SK-N-SH (cell line): Measurements from ENCODE around the gene EVL. TPM values are rescaled to one million over a fixed set of nuclear protein-coding genes. Genes with fewer than 3 reads are reported as not detected.
A peak's percentile ranks its signal among the peaks of the same experiment; 100 is the strongest.

Experiments
- CTCF ChIA-PET: fragments of 300-600, 350-600 bp; formaldehyde crosslinking; extraction: SDS; loops from one replicate; lab custom pipeline; 2021; lab: Yijun Ruan, JAX
- POLR2A ChIA-PET: fragments of 350-600 bp; sonication (Branson Sonifier 250); formaldehyde crosslinking; extraction: SDS; loops from one replicate; lab custom pipeline; 2020; ENCODE audit warnings: antibody characterized with exemption, inconsistent platforms; lab: Yijun Ruan, JAX
- DNase-seq: peaks from one replicate; pipeline ENCODE4 v3.0.0; 2012
- H2AFZ ChIP-seq: fragments of 200-600 bp; sonication (generic); 2 replicates; pipeline ENCODE4 v1.8.1; 2016; ENCODE audit warnings: antibody characterized with exemption, mild to moderate bottlenecking, low read depth
- H3F3A ChIP-seq: fragments of 200-600 bp; sonication (generic); replicated peaks from 2 replicates; pipeline ENCODE3; 2016; ENCODE audit warnings: antibody characterized with exemption, mild to moderate bottlenecking; ENCODE audit not compliant: insufficient read depth
- H3K27ac ChIP-seq, 2 experiments: fragments of 200-500 bp in 1 of 2; fragments of 200-600 bp in 1 of 2; sonication (Bioruptor generic) in 1 of 2; sonication (generic), shearing (Covaris generic) in 1 of 2; 2 replicates each; pipeline versions ENCODE4 v1.5.1 to v1.6.1; 2014 to 2016; ENCODE audit warnings: low read depth in 2 of 2, inconsistent platforms in 1 of 2, low read length in 1 of 2, mild to moderate bottlenecking in 1 of 2, mixed read lengths in 1 of 2
- H3K27me3 ChIP-seq: fragments of 200-600 bp; sonication (generic), shearing (Covaris generic); 2 replicates; pipeline ENCODE4 v1.6.1; 2016; ENCODE audit warnings: mixed run types; ENCODE audit not compliant: insufficient read depth
- H3K36me3 ChIP-seq, 2 experiments: fragments of 200-500 bp in 1 of 2; fragments of 200-600 bp in 1 of 2; sonication (Bioruptor generic) in 1 of 2; sonication (generic) in 1 of 2; replicated peaks in 1 of 2; 2 replicates each; pipeline versions ENCODE3 to v1.5.1; 2014 to 2016; ENCODE audit warnings: low read length in 1 of 2, mild to moderate bottlenecking in 1 of 2; ENCODE audit not compliant: insufficient read depth in 2 of 2, control insufficient read depth in 1 of 2
- H3K4me1 ChIP-seq, 2 experiments: fragments of 200-500 bp in 1 of 2; fragments of 200-600 bp in 1 of 2; sonication (Bioruptor generic) in 1 of 2; sonication (generic), shearing (Covaris generic) in 1 of 2; 2 replicates each; pipeline versions ENCODE4 v1.5.1 to v1.6.1; 2014 to 2016; ENCODE audit warnings: low read depth in 1 of 2, low read length in 1 of 2, mixed run types in 1 of 2; ENCODE audit not compliant: insufficient read depth in 2 of 2, control insufficient read depth in 1 of 2
- H3K4me2 ChIP-seq: fragments of 200-600 bp; sonication (generic), shearing (Covaris generic); 2 replicates; pipeline ENCODE4 v1.6.1; 2017; ENCODE audit warnings: mixed run types
- H3K4me3 ChIP-seq, 2 experiments: fragments of 200-500 bp in 1 of 2; fragments of 200-600 bp in 1 of 2; sonication (Bioruptor generic) in 1 of 2; sonication (generic), shearing (Covaris generic) in 1 of 2; 2 replicates each; pipeline versions ENCODE4 v1.5.1 to v1.8.1; 2014 to 2016; ENCODE audit warnings: low read depth in 2 of 2, inconsistent platforms in 1 of 2, low read length in 1 of 2, mild to moderate bottlenecking in 1 of 2, mixed read lengths in 1 of 2, moderate library complexity in 1 of 2
- H3K79me2 ChIP-seq: fragments of 200-600 bp; sonication (generic); 2 replicates; pipeline ENCODE4 v1.8.1; 2017; ENCODE audit warnings: mild to moderate bottlenecking; ENCODE audit not compliant: insufficient read depth
- H3K9ac ChIP-seq: fragments of 200-600 bp; sonication (generic); 2 replicates; pipeline ENCODE4 v1.6.1; 2017; ENCODE audit warnings: mixed run types
- H3K9me2 ChIP-seq: fragments of 200-600 bp; sonication (generic); 2 replicates; pipeline ENCODE4 v1.6.1; 2017; ENCODE audit warnings: mixed run types
- H3K9me3 ChIP-seq: fragments of 200-600 bp; sonication (generic); 2 replicates; pipeline ENCODE4 v1.6.1; 2017; ENCODE audit warnings: mixed run types, mild to moderate bottlenecking, moderate library complexity
- H4K20me1 ChIP-seq: fragments of 200-600 bp; sonication (generic); 2 replicates; pipeline ENCODE4 v1.6.1; 2017; ENCODE audit warnings: mild to moderate bottlenecking, mixed run types; ENCODE audit not compliant: insufficient read depth
- ELF1 ChIP-seq: IDR thresholded peaks from 2 replicates; pipeline ENCODE4 v1.4.0; 2012
- NFIC ChIP-seq: IDR thresholded peaks from 2 replicates; pipeline ENCODE4 v1.4.0; 2012; ENCODE audit warnings: borderline replicate concordance
- RAD21 ChIP-seq: IDR thresholded peaks from 2 replicates; pipeline ENCODE4 v1.6.1; 2012; ENCODE audit warnings: mild to moderate bottlenecking, low read length
- SMC3 ChIP-seq: IDR thresholded peaks from 2 replicates; pipeline ENCODE4 v1.6.1; 2012; ENCODE audit warnings: low read depth, low read length, improper control_type of control experiment
- USF1 ChIP-seq: IDR thresholded peaks from 2 replicates; pipeline ENCODE4 v1.4.0; 2012; ENCODE audit warnings: low read depth, borderline replicate concordance
- WGBS: methylation state at CpG from one replicate; pipeline ENCODE4 v1.1.6; 2017; ENCODE audit warnings: low lambda C conversion rate; 5-methylcytosine and 5-hydroxymethylcytosine counted together
- polyA plus RNA-seq, 3 experiments: library from polyadenylated mRNA; depleted of rRNA; stranded (reverse); fragments of >200 nt; gene quantifications; 2 replicates each; pipeline ENCODE4 v1.2.3, GENCODE V29; 2012
- TF ChIP-seq, protein P1 (sequence below): fragments of 150-350 bp; IDR thresholded peaks from 2 replicates; pipeline ENCODE4 v1.6.1; 2017; ENCODE audit warnings: antibody characterized with exemption, low read length, low read depth, borderline replicate concordance
- TF ChIP-seq, protein P2 (sequence below): fragments of 200-600 bp; sonication (generic); IDR thresholded peaks from 2 replicates; pipeline ENCODE4 v1.6.1; 2017; ENCODE audit warnings: antibody characterized with exemption, mild to moderate bottlenecking, moderate library complexity

Gene EVL
- polyA plus RNA-seq, 1 of the 3 experiments (the other 2 are of a cell fraction) = 36.5 TPM

DNA sequence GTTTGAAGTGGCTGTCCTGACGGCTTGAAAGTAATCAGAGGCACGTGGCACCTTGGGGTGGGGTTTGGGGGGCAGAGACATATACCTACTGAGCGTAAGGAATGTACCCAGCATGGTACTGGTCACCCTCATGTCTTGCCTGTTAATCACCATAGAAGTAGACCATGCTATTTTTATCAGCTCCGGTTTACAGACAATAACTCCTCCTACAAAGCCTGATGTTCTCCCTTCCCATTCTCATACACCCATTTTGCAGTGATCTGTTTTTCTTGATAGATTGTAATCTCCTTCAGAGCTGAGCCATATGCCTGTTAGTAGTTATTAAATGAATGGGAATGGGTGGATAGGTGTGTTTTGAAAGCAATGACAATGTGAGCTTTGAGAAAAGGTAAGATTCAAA lies 10.5 kb downstream of the EVL start:
- Histone ChIP-seq H3K9me2 (no peaks in the 10 kb centered on the region), H3K4me2 (no peak overlapping the region), H3K79me2 (no peaks in the 10 kb centered on the region), H2AFZ (no peak overlapping the region), H3K27me3 (no peaks in the 10 kb centered on the region), H3K27ac (no peak overlapping the region), H3F3A (peaks cover 7% of the 10 kb centered on the region), H3K4me1 (peaks cover 17 to 33% of the 10 kb centered on the region in 2 experiments), H3K9me3 (no peaks in the 10 kb centered on the region), H3K36me3 (no peaks in the 10 kb centered on the region), H3K4me3 (no peak overlapping the region), H3K9ac (no peak overlapping the region), H4K20me1 (no peaks in the 10 kb centered on the region)
- ChIA-PET CTCF (interaction anchor here (0.7 to 3.2 kb wide), 5 partner anchors 29 to 146 kb away, joined by 3 to 15 read pairs (median 4); no protein-coding TSS in a partner anchor), POLR2A (no interaction called here)
- TF ChIP-seq RAD21 = no peak
- TF ChIP-seq NFIC = no peak
- no peak for TF ChIP-seq ELF1
- TF ChIP-seq USF1 = no peak
- TF ChIP-seq, protein P1, sequence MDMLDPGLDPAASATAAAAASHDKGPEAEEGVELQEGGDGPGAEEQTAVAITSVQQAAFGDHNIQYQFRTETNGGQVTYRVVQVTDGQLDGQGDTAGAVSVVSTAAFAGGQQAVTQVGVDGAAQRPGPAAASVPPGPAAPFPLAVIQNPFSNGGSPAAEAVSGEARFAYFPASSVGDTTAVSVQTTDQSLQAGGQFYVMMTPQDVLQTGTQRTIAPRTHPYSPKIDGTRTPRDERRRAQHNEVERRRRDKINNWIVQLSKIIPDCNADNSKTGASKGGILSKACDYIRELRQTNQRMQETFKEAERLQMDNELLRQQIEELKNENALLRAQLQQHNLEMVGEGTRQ = no peak
- TF ChIP-seq SMC3 = no peak
- 70% methylated on average over 4 of the region's 4 CpGs for WGBS
- DNase-seq = no peak

DNA sequence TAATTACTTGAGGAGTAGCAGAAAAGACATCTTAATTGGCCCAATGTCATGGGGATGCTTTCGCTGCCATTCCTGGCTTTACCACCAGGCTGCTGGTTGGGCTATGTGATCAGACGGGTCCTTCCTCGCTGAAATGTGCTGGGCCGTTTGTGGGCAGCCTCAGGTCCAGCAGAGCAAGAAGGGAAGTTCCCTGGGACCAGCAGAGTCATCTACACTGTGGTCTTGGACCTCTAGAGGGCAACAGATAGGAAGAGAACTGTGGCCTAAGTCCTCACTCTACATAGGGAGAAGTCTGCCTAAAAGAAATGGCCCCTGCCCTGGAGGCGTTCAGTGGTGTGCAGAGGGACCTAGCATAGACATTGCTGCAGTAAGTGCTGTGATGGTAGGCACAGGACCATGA lies 10.9 kb downstream of the EVL start:
- H2AFZ ChIP-seq = no peak overlapping the region
- peaks cover 17 to 33% of the 10 kb centered on the region in 2 experiments for H3K4me1 ChIP-seq
- 90% methylated on average over 5 of the region's 5 CpGs for WGBS
- H3K27ac ChIP-seq = no peak overlapping the region
- H3K4me3 ChIP-seq = no peak overlapping the region
- H4K20me1 ChIP-seq = no peaks in the 10 kb centered on the region
- DNase-seq = no peak
- CTCF ChIA-PET = interaction anchor here (0.7 to 3.2 kb wide), 3 partner anchors 32 to 146 kb away, joined by 3 to 15 read pairs (median 3); no protein-coding TSS in a partner anchor
- TF ChIP-seq RAD21 = no peak
- TF ChIP-seq, protein P2, sequence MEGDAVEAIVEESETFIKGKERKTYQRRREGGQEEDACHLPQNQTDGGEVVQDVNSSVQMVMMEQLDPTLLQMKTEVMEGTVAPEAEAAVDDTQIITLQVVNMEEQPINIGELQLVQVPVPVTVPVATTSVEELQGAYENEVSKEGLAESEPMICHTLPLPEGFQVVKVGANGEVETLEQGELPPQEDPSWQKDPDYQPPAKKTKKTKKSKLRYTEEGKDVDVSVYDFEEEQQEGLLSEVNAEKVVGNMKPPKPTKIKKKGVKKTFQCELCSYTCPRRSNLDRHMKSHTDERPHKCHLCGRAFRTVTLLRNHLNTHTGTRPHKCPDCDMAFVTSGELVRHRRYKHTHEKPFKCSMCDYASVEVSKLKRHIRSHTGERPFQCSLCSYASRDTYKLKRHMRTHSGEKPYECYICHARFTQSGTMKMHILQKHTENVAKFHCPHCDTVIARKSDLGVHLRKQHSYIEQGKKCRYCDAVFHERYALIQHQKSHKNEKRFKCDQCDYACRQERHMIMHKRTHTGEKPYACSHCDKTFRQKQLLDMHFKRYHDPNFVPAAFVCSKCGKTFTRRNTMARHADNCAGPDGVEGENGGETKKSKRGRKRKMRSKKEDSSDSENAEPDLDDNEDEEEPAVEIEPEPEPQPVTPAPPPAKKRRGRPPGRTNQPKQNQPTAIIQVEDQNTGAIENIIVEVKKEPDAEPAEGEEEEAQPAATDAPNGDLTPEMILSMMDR = peak; percentile 38
- H3F3A ChIP-seq = peaks cover 7% of the 10 kb centered on the region
- POLR2A ChIA-PET = no interaction called here
- H3K4me2 ChIP-seq = no peak overlapping the region
- no peaks in the 10 kb centered on the region for H3K36me3 ChIP-seq
- no peak overlapping the region for H3K9ac ChIP-seq
- no peaks in the 10 kb centered on the region for H3K27me3 ChIP-seq
- H3K9me2 ChIP-seq = no peaks in the 10 kb centered on the region
- no peaks in the 10 kb centered on the region for H3K9me3 ChIP-seq
- 0 out of 2 replicates have a peak, but pooled peaks cover under 1% of the 10 kb centered on the region for H3K79me2 ChIP-seq
